GM19238 (cell line): ENCODE results near the gene ALMS1.
"Not testable (repeated sequence)": the region's sequence is repeated elsewhere in the genome, so short reads cannot be mapped to it uniquely, and the experiment has no call there.

Source experiments
- DNase-seq: peaks from one replicate; pipeline ENCODE4 v3.0.0; 2011; ENCODE audit warnings: low spot score; ENCODE audit not compliant: insufficient read length

Gene ALMS1

GRCh38 chr2:73614997-73615396 lies 229.4 kb downstream of the ALMS1 start:
- no peak for DNase-seq

DNA sequence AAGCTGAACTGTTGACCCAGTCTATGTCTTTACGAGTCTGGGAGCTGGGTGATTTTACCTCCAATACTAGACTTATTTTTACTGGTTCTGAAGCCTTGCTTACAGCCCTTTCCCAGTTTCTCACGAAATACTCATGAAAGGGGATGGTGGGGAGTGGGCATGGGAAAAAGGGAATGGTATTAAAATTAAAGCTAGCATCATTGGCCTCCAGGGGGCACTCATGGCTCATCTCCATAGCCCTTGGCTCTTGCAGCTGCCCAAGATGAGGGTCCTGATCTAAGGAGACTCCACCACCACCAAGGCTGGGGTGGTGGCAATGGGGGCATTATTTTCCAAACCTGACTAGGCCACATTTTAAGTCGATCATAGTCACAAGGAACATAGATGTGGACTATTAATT lies 234.3 kb downstream of the ALMS1 start:
- not testable (repeated sequence) for DNase-seq

- DNase-seq = not testable (repeated sequence)
Measured at GRCh38 chr2:73624036-73624435, 238.4 kb downstream of the ALMS1 start.

DNA sequence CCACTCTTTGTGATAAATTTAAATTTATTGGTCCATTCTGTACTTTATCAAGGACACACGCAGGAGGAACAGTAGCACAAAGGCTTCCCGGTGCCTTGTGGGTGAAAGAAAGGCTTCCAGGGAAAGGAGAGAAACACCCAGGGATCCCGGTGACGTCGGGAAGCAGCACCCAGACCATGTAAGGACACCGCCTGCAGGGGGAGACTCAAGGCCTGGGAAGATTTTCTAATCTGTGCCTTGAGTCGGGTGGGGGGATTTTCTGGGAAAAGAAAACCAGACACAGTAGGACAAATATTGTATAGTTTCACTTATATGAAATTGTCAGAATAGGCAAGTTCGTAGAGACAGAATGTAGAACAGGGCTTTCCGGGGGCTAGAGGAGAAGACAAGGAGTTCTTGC lies 239.0 kb downstream of the ALMS1 start:
- not testable (repeated sequence) for DNase-seq

DNA sequence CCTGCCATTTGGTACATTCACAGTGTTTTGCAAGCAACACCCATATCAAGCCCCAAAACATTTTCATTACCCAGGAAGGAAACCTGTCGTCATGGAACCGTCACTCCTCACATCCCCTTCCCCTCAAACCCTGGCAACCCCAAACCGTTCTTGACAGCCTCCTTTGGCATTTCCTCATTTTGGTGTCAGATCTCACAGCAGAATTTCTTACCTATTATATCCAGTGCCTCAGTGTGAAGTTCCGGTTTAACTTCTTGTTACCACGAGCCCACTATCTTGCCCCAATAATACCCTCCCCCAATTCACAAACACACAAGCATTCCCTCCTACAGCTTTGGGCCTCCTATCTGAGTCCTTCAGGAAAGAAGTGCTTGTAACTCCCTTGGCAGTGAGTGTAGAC lies 240.6 kb downstream of the ALMS1 start:
- DNase-seq = not testable (repeated sequence)

DNA sequence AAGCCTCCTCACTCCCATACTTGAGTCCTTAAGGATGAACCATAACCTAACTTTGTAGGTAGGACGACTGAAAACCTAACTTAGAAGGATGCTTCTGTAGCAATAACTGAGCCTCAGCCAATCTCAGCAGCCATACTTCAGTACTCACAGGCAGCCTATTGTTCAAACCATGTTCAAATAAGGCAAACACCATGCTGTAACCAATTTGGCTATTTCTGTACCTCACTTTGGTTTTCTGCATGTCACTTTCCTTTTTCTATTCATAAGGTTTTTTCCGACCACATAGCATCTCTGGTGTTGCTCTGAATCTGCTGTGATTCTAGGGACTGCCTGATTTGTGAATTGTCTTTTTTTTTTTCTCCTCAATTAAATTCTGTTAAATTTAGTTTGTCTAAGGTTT lies 242.9 kb downstream of the ALMS1 start:
- not testable (repeated sequence) for DNase-seq

DNA sequence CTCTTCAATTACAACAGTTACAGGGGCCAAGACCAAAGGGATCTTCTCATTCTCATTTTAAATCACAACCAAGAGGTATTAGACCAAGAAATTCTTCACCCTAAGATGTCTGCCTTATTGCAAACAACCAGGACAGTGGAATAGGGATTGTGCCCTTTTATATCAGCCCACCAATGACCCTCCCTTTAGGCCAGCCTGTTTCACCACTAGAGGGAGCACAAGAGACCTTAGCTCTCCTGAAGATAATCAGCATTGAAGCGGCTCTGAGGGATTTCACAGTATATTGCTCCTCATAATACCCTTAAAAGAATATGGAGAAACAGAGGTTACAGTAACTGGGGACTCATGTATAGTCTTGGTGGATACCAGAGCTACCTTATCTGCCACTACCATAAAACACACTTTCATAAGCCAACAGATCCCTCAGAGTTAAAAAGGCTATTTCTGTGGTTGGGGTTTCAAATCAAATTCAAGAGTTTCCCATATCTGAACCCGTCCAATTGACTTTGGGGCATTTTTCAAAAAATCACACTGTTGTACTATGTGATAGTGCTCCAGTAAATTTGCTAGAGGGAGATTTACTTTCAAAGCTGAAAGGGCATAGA lies 245.1 kb downstream of the ALMS1 start:
- DNase-seq = not testable (repeated sequence)

DNA sequence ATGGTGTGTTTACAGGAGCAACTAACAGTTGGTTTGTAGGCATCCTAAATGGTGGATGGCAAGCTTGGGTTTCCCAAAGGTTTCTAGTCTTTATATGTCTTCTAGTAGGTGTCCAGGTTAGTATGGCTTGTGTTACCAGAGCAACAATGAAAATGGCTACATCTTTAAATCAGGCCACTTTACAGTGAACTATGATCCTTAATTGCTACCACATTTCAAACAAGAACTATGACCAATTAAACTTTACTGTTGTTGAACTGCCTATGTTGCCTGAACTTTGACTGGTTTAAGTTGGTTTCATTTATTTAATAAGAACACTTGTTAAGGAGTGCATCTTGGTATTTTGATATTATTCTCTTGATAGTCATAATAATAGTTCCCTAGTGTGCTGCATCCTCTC lies 251.3 kb downstream of the ALMS1 start:
- not testable (repeated sequence) for DNase-seq

GRCh38 chr2:73638429-73638828 lies 252.8 kb downstream of the ALMS1 start:
- DNase-seq = no peak

DNA sequence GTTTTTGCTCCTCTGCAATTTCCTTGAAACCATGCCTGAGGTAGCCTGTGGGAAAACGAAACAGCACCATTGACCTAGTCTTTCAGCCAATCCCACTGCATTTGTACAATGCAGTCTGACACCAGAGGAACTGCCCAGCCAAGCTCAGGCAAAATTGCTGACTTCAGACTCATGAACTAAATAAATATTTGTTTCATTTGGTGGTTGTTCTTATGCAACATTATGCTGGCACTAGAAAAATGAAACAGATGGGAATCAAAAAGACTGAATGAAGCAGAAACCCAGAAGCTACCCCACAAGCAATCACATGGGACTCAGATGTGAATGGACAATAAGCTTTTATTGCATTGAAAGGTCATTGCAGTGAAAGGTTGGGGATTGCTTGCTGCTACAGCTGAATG lies 254.9 kb downstream of the ALMS1 start:
- DNase-seq = no peak

GRCh38 chr2:73640946-73641766 lies 255.5 kb downstream of the ALMS1 start:
- DNase-seq = no peak

DNA sequence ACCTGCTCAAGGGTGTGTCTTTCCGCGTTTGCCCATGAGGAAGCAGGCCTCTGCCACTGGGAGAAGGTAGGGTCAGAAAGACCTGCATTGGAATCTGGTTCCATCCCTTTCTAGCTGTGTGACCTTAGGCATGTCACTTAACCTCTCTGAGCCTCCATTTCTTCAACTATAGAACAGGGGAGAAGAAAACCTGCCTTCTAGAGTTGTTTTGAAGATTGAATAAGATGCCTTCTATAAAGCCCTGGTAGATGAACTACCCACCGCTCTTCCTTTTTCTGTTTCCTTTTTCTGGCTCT lies 256.1 kb downstream of the ALMS1 start:
- no peak for DNase-seq

GRCh38 chr2:73642338-73643018 lies 256.8 kb downstream of the ALMS1 start, which contains the start of gene NAT8:
Gene NAT8 (minus strand): TSS chr2:73642422. CDS start chr2:73641628, 794 bp downstream.
- no peak for DNase-seq

DNA sequence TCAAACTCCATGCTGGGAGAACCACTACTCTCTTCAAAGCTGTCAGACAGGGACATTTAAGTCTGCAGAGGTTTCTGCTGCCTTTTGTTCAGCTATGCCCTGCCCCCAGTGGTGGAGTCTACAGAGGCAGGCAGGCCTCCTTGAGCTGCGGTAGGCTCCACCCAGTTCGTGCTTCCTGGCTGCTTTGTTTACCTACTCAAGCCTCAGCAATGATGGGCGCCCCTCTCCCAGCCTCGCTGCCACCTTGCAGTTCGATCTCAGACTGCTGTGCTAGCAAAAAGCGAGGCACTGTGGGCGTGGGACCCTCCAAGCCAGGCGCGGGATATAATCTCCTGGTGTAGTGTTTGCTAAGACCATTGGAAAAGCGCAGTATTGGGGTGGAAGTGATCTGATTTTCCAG lies 262.1 kb downstream of the ALMS1 start:
- DNase-seq = not testable (repeated sequence)

DNA sequence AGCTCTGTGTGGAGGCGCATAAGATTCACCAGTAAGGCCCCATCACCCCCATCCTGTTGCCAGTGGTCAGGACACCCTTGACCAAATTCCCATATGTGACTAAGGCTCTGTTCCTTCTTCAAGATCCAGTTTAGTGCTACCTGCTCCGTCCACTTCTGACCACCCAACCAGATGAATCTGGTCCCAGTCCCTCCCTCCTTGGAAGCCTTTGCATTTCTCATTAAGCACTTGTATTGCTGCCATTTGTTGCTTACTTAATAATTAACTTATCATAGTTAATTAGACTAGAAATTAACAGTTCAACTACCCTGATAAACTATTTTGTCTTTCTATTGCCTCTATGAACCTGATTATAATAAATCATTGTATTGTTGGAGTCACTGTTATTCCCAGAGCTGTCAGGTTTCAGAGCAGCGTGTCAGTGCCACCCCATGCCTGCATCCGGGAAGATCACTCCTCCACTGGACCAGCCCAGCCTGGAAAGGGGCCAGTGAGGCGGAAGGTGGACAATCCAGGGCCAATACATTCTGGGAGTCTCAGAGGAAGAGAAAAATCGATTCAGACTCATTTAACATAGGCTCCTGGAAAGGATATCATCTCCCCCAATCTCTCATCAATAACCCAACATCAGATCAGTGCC lies 266.1 kb downstream of the ALMS1 start:
- no peak for DNase-seq

- DNase-seq = no peak
Measured at GRCh38 chr2:73652348-73652747, 266.7 kb downstream of the ALMS1 start.

- no peak for DNase-seq
Measured at GRCh38 chr2:73654175-73654574, 268.5 kb downstream of the ALMS1 start.
